K562 (cell line): Measurements from ENCODE around the gene CCDC85C. TPM values are rescaled to one million over a fixed set of nuclear protein-coding genes. Genes with fewer than 3 reads are reported as not detected.

ENCODE experiments used
- ATAC-seq: fragments of 200-7000 bp; cut with Tn5 transposase; 3 replicates; pipeline ENCODE4 v1.9.1; 2020; ENCODE audit warnings: moderate library complexity
- BruUV-seq: library from RNA; stranded (reverse); fragments of 400-500 nt; replicated peaks from 2 replicates; lab custom pipeline; 2021; lab: Mats Ljungman, UMichigan
- CTCF ChIA-PET: fragments of 300-600 bp; formaldehyde crosslinking; extraction: SDS; loops from one replicate; lab custom pipeline; 2021; ENCODE audit warnings: low intra/inter-chr PET ratio; lab: Yijun Ruan, JAX
- POLR2A ChIA-PET: fragments of 300-600, 350-650 bp; sonication (Branson Sonifier 250); formaldehyde crosslinking; extraction: SDS; loops from one replicate; lab custom pipeline; 2021; ENCODE audit warnings: antibody characterized with exemption, inconsistent platforms; lab: Yijun Ruan, JAX
- DNase-seq, 4 experiments: peaks; one replicate each; pipeline versions ENCODE4 v3.0.0 to v3.0.0-alpha.2; 2011 to 2018; ENCODE audit warnings: low spot score in 3 of 4, mixed read lengths in 3 of 4; ENCODE audit errors: extremely low read depth in 1 of 4
- FAIRE-seq: peaks from 2 replicates; lab custom pipeline; 2011; peaks lifted over from hg19 to GRCh38; lab: Jason Lieb, UNC
- H2AFZ ChIP-seq: 2 replicates; pipeline ENCODE4 v1.6.0; 2011; ENCODE audit warnings: low read depth, low read length, control low read depth, inconsistent platforms
- H3K27ac ChIP-seq: fragments of 200-600 bp; 3 replicates; pipeline ENCODE4 v1.8.0; 2011; ENCODE audit warnings: low read depth, mild to moderate bottlenecking, control low read depth, inconsistent platforms, low read length, moderate library complexity, mixed read lengths; ENCODE audit errors: extremely low read depth
- H3K27me3 ChIP-seq, 2 experiments: fragments of 300-600 bp in 1 of 2; 2 replicates in 1 of 2; 3 replicates in 1 of 2; pipeline versions ENCODE4 v1.6.0 to v1.8.0; 2011; ENCODE audit warnings: inconsistent platforms in 2 of 2, low read length in 2 of 2, mild to moderate bottlenecking in 1 of 2, mixed read lengths in 1 of 2, moderate library complexity in 1 of 2; ENCODE audit not compliant: control insufficient read depth in 2 of 2, insufficient read depth in 2 of 2
- H3K36me3 ChIP-seq: fragments of 300-600 bp; 3 replicates; pipeline ENCODE4 v1.8.0; 2011; ENCODE audit warnings: mild to moderate bottlenecking, low read length, inconsistent platforms; ENCODE audit not compliant: control insufficient read depth, insufficient read depth
- H3K4me1 ChIP-seq, 2 experiments: fragments of 200-600 bp in 1 of 2; replicated peaks in 1 of 2; 2 replicates in 1 of 2; 3 replicates in 1 of 2; pipeline versions ENCODE4 v1.5.1 to v1.8.0; 2011; ENCODE audit warnings: inconsistent platforms in 2 of 2, low read length in 2 of 2, mild to moderate bottlenecking in 1 of 2, mixed read lengths in 1 of 2, moderate library complexity in 1 of 2; ENCODE audit not compliant: control insufficient read depth in 2 of 2, insufficient read depth in 2 of 2
- H3K4me2 ChIP-seq: 2 replicates; pipeline ENCODE4 v1.6.1; 2011; ENCODE audit warnings: low read length, control low read depth, inconsistent platforms, mixed read lengths; ENCODE audit not compliant: insufficient read depth
- H3K4me3 ChIP-seq: fragments of 200-600 bp; sonication (generic), shearing (Covaris generic); 2 replicates; pipeline ENCODE4 v1.5.1; 2016; ENCODE audit warnings: control low read depth, inconsistent platforms
- H3K79me2 ChIP-seq: fragments of 200-600 bp; 3 replicates; pipeline ENCODE4 v1.8.0; 2011; ENCODE audit warnings: low read length, inconsistent platforms; ENCODE audit not compliant: control insufficient read depth, insufficient read depth
- H3K9ac ChIP-seq, 2 experiments: 2 replicates each; pipeline versions ENCODE4 v1.6.0 to v1.6.1; 2011; ENCODE audit warnings: low read depth in 2 of 2, low read length in 2 of 2, control low read depth in 1 of 2, inconsistent platforms in 1 of 2, mild to moderate bottlenecking in 1 of 2, mixed read lengths in 1 of 2; ENCODE audit not compliant: insufficient read depth in 1 of 2
- H3K9me1 ChIP-seq: one replicate; pipeline ENCODE4 v1.6.0; 2011; ENCODE audit warnings: inconsistent platforms, mild to moderate bottlenecking, low read length, moderate library complexity; ENCODE audit not compliant: control insufficient read depth, insufficient read depth
- H3K9me3 ChIP-seq: replicated peaks from 2 replicates; pipeline ENCODE4 v1.5.1; 2011; ENCODE audit warnings: low read depth, low read length, inconsistent platforms; ENCODE audit not compliant: control insufficient read depth, insufficient read depth
- H4K20me1 ChIP-seq: replicated peaks from 2 replicates; pipeline ENCODE4 v1.6.1; 2011; ENCODE audit warnings: low read length, inconsistent platforms, mixed read lengths; ENCODE audit not compliant: control insufficient read depth, insufficient read depth
- CREB5 ChIP-seq: fragments of 250-450 bp; sonication (Bioruptor Pico); IDR thresholded peaks from 2 replicates; pipeline ENCODE4 v1.5.0; 2020; ENCODE audit warnings: mild to moderate bottlenecking
- CXXC5 ChIP-seq: fragments of 250-450 bp; sonication (Bioruptor Pico); IDR thresholded peaks from 2 replicates; pipeline ENCODE4 v1.8.0; 2022; ENCODE audit warnings: inconsistent platforms, mild to moderate bottlenecking, moderate library complexity
- ETV1 ChIP-seq: fragments of 450-650 bp; conservative IDR thresholded peaks from 2 replicates; pipeline ENCODE4 v1.6.1; 2016; ENCODE audit warnings: missing genetic modification characterization, control low read depth, low read depth, missing compliant biosample characterization
- FOXP1 ChIP-seq: sonication (generic); formaldehyde crosslinking; IDR thresholded peaks from 2 replicates; pipeline ENCODE4 v1.8.0; 2022; ENCODE audit warnings: mild to moderate bottlenecking, missing genetic modification reagents
- GATAD2B ChIP-seq: fragments of 450-650 bp; IDR thresholded peaks from 2 replicates; pipeline ENCODE4 v1.6.1; 2017; ENCODE audit warnings: mild to moderate bottlenecking, borderline replicate concordance
- KDM1A ChIP-seq, 2 experiments: fragments of 450-650 bp; IDR thresholded peaks; 2 replicates each; pipeline ENCODE4 v1.6.1; 2016; ENCODE audit warnings: mild to moderate bottlenecking in 2 of 2
- KLF1 ChIP-seq: fragments of 450-650 bp; IDR thresholded peaks from 2 replicates; pipeline ENCODE4 v1.6.1; 2016; ENCODE audit warnings: missing genetic modification characterization, missing compliant biosample characterization
- MAFF ChIP-seq: IDR thresholded peaks from 2 replicates; pipeline ENCODE4 v1.6.1; 2012; ENCODE audit warnings: low read length, improper control_type of control experiment
- NCOA4 ChIP-seq: fragments of 450-650 bp; IDR thresholded peaks from 2 replicates; pipeline ENCODE4 v1.6.1; 2018; ENCODE audit warnings: mild to moderate bottlenecking; ENCODE audit not compliant: partially characterized antibody
- NONO ChIP-seq, 2 experiments: fragments of 200-400 bp in 1 of 2; fragments of 450-650 bp in 1 of 2; formaldehyde crosslinking in 1 of 2; IDR thresholded peaks; 2 replicates each; pipeline ENCODE4 v1.6.1; 2017; ENCODE audit warnings: low read depth in 2 of 2, mild to moderate bottlenecking in 2 of 2, moderate library complexity in 2 of 2, low read length in 1 of 2
- NR2C2 ChIP-seq, 2 experiments: fragments of 200-800 bp in 1 of 2; sonication (Bioruptor generic) in 1 of 2; sonication (generic) in 1 of 2; formaldehyde crosslinking in 1 of 2; IDR thresholded peaks; 2 replicates each; pipeline versions ENCODE4 v1.6.1 to v1.8.0; 2016 to 2022; ENCODE audit warnings: mild to moderate bottlenecking in 1 of 2, missing compliant biosample characterization in 1 of 2, missing genetic modification characterization in 1 of 2, missing genetic modification reagents in 1 of 2
- RNF2 ChIP-seq: sonication (generic); IDR thresholded peaks from 2 replicates; pipeline ENCODE4 v1.6.1; 2016
- SAP30 ChIP-seq: fragments of 200-600 bp; sonication (generic); IDR thresholded peaks from 2 replicates; pipeline ENCODE4 v1.6.1; 2012; ENCODE audit warnings: borderline replicate concordance, low read depth, mild to moderate bottlenecking, moderate library complexity, low read length, control low read depth, inconsistent platforms; ENCODE audit not compliant: insufficient read depth, poor library complexity, severe bottlenecking
- SUPT5H ChIP-seq: fragments of 450-650 bp; IDR thresholded peaks from 2 replicates; pipeline ENCODE4 v1.6.1; 2016
- THAP12 ChIP-seq: fragments of 250-450 bp; sonication (Bioruptor Pico); IDR thresholded peaks from 2 replicates; pipeline ENCODE4 v1.9.0; 2021; ENCODE audit warnings: mild to moderate bottlenecking, inconsistent platforms
- USF1 ChIP-seq: sonication (generic); formaldehyde crosslinking; IDR thresholded peaks from 2 replicates; pipeline ENCODE4 v1.9.0; 2022; ENCODE audit warnings: mild to moderate bottlenecking, missing genetic modification reagents
- ZNF282 ChIP-seq: sonication (generic); formaldehyde crosslinking; IDR thresholded peaks from 2 replicates; pipeline ENCODE4 v1.8.1; 2023; ENCODE audit warnings: missing genetic modification reagents
- ZNF696 ChIP-seq: fragments of 250-450 bp; sonication (Bioruptor Pico); conservative IDR thresholded peaks from 2 replicates; pipeline ENCODE4 v1.4.0; 2020; ENCODE audit warnings: mild to moderate bottlenecking, moderate library complexity
- WGBS: fragments of 100-300 bp; shearing (Covaris generic); methylation state at CpG from one replicate; pipeline ENCODE4 v1.1.6; 2016; ENCODE audit warnings: low coverage, mixed read lengths; ENCODE audit not compliant: insufficient coverage; ENCODE audit errors: missing lambda C conversion rate; 5-methylcytosine and 5-hydroxymethylcytosine counted together
- in situ Hi-C: fragments of 300-500 bp; cut with MboI; formaldehyde crosslinking; loops from 4 replicates; pipeline ENCODE4 v1.15.0; 2018; ENCODE audit warnings: inconsistent platforms, mixed read lengths
- intact Hi-C: fragments of 100-400 bp; cut with micrococcal nuclease; formaldehyde crosslinking; loops from 2 replicates; pipeline ENCODE4 v1.14.2; 2022
- polyA plus RNA-seq, 8 experiments: library from polyadenylated mRNA; depleted of rRNA in 4 of 8; stranded (reverse) in 5 of 8; unstranded in 3 of 8; fragments of >200 nt; fragmentation: Nextera tagmentation in 2 of 8; fragmentation: Illumina TruSeq in 1 of 8; extraction: Ambion mirVana in 2 of 8; extraction: Trizol in 1 of 8; gene quantifications; 2 replicates each; pipeline versions ENCODE4 v1.2.1 to v1.2.3, GENCODE V29; 2011 to 2014; ENCODE audit warnings: inconsistent platforms in 1 of 8, missing spikeins in 1 of 8
- total RNA-seq, 7 experiments: library from RNA; depleted of rRNA in 6 of 7; stranded (reverse); fragments of >200 nt in 6 of 7; fragmentation: Illumina TruSeq in 2 of 7; extraction: Trizol in 2 of 7; gene quantifications; 2 replicates each; pipeline versions ENCODE4 v1.2.1 to v1.2.3, GENCODE V29; 2011 to 2021; ENCODE audit warnings: low replicate concordance in 1 of 7

CCDC85C gene
- total and polyA plus RNA-seq, 9 of the 15 experiments (the other 6 are each of a cell fraction or from before 2014, with no cell fraction given): 0.18 to 22.0 (median 6.3) TPM

GRCh38 chr14:99475179-99475578 is 128.8 kb downstream of the CCDC85C start:
- ChIA-PET POLR2A (interaction anchor here (0.8 to 2.0 kb wide), 4 partner anchors 11 to 122 kb away, joined by 3 to 10 read pairs (median 4); no protein-coding TSS in a partner anchor), CTCF (no interaction called here)
- Histone ChIP-seq H3K4me3 (no peak overlapping the region), H3K9me3 (no peaks in the 10 kb centered on the region), H3K27ac (peak overlapping the region; percentile 65), H3K36me3 (no peaks in the 10 kb centered on the region), H3K27me3 (no peaks in the 10 kb centered on the region), H2AFZ (peak overlapping the region; percentile 71), H3K9ac (peak overlapping the region; percentile 59 to 74; a peak in 3 of 4 replicates), H3K4me2 (peak overlapping the region; percentile 73), H3K9me1 (no peaks in the 10 kb centered on the region), H3K4me1 (peaks cover 5 to 36% of the 10 kb centered on the region in 2 experiments; a peak in 4 of 5 replicates), H4K20me1 (peaks cover 12% of the 10 kb centered on the region; the same call in 1 of the 2 replicates), H3K79me2 (peaks cover 97% of the 10 kb centered on the region)
- ATAC-seq (peak; percentile 75), FAIRE-seq (no peak), DNase-seq (peak in 2 of 4 experiments; percentile 16 to 63)
- no TSS peak for BruUV-seq
- WGBS: 5% methylated on average over 9 of the region's 9 CpGs
- in situ Hi-C loops (no loop called here), intact Hi-C loops (no loop called here)
- no peak for TF ChIP-seq SUPT5H
- TF ChIP-seq KLF1 (tag): no peak
- no peak for TF ChIP-seq THAP12 (CRISPR knock-in tag)
- no peak for TF ChIP-seq GATAD2B
- TF ChIP-seq ETV1 (tag): peak; percentile 25
- TF ChIP-seq CXXC5 (CRISPR knock-in tag): 0 out of 2 replicates have a peak, but pooled peaks have one; percentile 3
- TF ChIP-seq FOXP1: no peak
- no peak for TF ChIP-seq USF1
- no peak for TF ChIP-seq MAFF
- no peak for TF ChIP-seq RNF2
- TF ChIP-seq KDM1A (IDR thresholded peaks at IDR 0.05): no peak
- TF ChIP-seq NCOA4: no peak
- no peak for TF ChIP-seq ZNF696 (CRISPR knock-in tag)
- no peak for TF ChIP-seq ZNF282
- no peak for TF ChIP-seq NONO (IDR thresholded peaks at IDR 0.05; ENCODE audit: low read depth in 2 of 2, low read length in 1 of 2)
- no peak for TF ChIP-seq NR2C2 (CRISPR knock-in tag; IDR thresholded peaks at IDR 0.05)
- TF ChIP-seq NR2C2 (tag; IDR thresholded peaks at IDR 0.05): no peak
- TF ChIP-seq SAP30: no peak
- no peak for TF ChIP-seq CREB5
